COR-L47 (cell line): ENCODE results near the gene CD19.
"Not testable (repeated sequence)": the region's sequence is repeated elsewhere in the genome, so short reads cannot be mapped to it uniquely, and the experiment has no call there.

Experiments used
- DNase-seq: peaks from one replicate; lab custom pipeline; 2025; lab: John Stamatoyannopoulos, UW

The CD19 gene

DNA sequence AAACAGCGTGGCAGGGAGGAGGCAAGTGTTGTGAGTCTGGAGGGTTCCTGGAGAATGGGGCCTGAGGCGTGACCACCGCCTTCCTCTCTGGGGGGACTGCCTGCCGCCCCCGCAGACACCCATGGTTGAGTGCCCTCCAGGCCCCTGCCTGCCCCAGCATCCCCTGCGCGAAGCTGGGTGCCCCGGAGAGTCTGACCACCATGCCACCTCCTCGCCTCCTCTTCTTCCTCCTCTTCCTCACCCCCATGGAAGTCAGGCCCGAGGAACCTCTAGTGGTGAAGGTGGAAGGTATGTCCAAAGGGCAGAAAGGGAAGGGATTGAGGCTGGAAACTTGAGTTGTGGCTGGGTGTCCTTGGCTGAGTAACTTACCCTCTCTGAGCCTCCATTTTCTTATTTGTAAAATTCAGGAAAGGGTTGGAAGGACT, at the start of gene CD19:
Gene CD19, plus strand, starts transcription at position 171 of the 425 bp plus-strand sequence. Its CDS starts 30 bp downstream, at position 201.
- no peak for DNase-seq

DNA sequence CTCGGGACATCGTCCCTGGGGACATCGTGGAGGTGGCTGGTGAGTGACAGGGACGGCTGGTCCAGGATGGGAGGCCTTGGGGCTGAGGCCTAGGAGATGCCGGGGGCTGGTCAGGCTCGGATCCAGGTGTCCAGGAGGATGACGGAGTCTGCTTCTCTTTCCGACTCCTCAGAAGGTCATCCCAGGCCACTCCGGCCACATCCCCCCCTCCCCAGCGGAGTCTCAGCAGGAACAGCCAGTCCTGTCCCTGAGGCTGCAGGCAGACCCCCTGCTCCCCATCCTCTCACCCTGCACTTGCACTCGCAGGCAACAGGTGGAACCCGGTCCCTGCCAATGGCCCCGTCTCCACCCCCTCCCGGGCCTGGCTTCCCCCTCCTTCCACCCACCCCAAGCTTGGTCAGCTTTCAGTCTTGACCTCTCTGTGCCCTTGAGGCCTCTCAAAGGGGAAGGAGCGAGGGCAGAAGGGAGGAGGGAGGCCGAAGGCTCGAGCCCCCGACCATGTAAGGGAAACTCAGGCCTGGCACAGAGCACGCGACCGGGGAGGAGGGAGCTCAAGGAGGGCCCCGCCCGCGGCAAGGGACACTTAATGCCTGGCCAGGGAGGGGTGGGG, 49.1 kb upstream of the CD19 start:
- no peak for DNase-seq

DNA sequence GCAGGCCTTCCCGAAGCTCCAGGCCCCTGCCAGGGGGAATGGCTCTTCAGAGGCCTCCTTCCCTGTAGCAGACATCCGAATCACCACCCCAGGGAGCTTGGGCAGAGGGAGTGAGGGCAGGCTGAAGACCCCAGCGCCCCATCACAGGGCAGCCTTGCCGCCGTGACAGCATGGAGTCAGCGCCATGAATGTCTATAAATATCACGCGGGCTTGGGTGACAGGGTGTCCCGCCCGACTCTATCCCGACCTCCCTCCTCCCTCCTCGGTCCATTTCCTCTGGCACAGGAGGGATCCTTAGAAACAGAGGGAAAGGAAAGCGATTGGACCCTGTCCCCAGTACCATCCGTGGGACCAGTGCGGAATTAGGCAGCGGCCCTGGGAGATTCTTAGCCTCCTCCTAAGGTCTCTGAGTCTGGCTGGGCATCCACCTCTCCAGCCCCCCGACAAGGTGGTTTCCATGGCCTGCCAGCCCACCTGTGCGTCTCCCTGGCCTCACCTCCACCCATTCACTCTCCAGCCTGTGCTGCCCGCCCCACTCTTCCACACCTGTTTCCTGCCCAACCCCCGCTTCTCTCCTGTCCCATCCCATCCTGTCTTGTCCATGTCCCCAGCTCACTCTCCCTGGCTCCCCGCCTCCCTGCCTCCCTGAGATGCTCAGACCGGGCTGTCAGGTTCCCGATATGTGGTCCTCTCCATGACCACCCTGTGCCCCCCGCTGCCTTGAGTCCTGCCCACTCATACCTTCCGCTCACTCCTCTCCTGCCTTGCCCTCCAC, 48.4 kb upstream of the CD19 start:
- no peak for DNase-seq

DNA sequence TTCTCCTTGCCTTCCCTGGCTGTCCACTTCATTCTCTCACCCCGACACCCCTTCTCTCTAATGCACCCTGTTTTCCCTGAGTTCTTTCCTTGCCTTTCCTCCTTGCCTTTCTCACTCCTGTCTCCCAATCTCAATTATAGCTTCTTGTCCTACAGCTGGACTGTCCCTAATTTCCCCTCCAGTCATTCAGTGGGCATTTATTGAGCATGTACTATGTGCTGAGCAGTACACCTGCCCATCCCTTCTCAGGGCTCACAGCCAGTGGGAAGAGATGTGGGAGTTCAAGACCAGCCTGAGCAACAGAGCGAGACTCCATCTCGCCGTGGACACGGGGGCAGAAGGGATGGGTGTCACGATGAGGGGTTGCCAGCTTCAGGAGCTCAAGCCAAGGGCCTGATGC, 47.7 kb upstream of the CD19 start:
- no peak for DNase-seq

DNA sequence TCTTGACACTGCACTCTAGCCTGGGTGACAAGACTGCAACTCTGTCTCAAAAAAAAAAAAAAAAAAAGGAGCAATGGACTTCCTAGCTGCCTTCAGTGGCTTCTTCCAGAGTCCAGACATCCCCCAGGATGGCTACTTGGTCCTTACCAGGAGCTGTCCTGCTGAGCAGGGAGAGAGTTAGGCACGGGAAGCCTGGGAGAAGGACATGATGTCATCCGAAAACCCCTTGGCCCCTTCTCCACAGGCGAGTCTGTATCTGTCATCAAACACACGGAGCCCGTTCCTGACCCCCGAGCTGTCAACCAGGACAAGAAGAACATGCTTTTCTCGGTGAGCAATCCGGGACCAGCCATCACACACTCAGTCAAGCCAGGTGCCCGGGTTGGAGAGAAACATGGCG, 44.8 kb upstream of the CD19 start:
- DNase-seq, result no peak

DNA sequence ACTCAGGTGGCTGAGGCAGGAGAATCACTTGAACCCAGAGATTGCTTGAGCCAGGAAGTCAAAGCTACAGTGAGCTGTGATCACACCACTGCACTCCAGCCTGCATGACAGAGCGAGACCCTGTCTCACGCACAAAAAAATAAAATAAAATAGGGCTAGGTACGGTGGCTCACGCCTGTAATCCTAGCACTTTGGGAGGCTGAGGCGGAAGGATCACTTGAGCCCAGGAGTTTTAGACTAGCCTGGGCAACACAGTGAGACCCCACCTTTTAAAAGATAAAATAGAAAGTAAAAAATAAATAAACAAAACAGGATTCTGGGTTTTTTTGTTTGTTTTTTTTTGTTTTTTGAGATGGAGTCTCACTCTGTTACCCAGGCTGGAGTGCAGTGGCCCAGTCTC, 41.4 kb upstream of the CD19 start:
- DNase-seq, result not testable (repeated sequence)

DNA sequence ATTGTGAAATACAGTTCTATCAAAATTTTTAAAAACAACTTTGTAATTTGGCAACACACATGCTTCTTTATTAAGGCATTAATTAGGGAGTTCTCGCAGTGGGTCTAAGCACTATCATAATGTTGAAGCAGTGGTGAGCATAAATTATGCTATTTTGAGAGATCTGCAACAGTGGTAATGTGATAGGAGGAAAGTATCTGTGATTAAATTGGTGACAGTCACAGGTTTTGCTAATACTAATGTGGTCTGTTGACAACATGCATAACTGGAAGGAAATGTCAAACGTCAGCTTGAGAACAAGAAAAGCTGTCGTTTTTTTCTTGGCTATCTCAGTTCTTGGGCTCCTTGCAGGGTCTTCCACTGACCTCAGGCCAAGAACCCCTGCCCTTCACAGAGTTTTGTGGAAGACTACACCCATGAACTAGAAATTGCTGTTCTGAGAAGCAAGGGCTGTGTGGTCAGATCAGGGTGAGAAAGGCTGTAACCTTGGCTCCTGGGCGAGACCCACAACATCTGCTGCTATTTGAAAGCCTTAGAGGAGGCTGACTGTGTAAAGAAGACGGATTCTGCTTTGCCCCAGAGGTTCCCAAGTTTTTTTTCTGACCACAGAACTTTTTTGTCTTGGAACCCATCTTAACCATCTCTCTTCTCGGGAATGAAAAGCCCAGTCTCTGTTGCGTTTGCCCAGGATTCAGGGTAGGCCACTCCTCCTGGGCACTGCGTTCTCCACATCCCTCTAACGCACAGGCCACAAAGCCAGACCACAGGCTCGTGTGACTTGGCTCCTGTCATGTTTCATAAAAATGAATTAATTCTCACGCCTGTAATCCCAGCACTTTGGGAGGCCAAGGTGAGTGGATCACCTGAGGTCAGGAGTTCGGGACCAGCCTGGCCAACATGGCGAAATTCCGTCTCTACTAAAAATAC, 39.5 kb upstream of the CD19 start:
- no peak for DNase-seq

DNA sequence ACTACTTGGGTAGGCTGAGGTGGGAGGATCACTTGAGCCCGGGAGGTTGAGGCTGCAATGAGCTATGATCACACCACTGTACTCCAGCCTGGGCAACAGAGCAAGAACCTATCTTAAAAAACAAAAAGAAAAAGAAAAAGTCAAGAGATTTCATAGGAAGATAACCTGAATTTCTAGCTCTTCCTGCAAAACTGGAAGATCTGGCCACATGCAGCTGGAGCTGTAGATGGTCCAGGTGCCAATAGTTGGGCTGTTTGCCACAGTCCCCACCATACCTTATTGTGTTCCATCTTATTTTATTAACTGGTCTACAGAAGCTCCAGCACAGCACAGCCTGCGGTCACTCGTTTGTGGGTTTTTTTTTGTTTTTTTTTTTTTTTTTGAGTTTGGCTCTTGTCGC, 38.5 kb upstream of the CD19 start:
- DNase-seq, result no peak

DNA sequence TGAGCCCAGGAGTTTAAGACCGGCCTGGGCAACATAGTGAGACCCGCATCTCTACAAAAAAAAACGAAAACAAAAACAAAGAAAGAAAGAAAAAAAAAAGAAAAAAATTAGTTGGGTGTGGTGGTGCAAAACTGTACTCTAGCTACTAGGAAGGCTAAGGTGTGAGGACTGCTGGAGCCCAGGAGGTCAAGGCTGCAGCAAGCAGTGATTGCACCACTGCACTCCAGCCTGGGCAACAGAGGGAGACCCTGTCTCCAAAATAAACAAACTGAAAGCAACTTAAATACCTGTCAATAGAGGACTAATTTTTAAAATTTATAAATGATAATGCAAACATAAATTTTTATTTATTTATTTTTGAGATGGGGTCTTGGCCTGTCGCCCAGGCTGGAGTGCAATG, 36.2 kb upstream of the CD19 start:
- no peak for DNase-seq

DNA sequence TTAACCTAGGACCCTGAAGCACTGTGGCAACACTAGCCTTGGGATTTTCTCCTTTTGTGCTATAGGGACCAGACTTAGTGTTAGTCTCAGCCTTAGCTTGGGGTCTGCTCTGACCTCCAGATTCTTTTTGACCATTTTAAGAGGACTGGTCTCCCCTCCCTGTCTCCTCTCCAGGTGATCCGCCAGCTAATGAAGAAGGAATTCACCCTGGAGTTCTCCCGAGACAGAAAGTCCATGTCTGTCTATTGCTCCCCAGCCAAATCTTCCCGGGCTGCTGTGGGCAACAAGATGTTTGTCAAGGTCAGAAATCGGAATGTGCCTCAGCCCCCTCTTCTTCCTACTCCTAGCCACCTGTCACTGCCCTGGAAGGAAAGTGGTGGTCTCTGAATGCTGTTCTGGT, 33.9 kb upstream of the CD19 start:
- DNase-seq, result no peak

DNA sequence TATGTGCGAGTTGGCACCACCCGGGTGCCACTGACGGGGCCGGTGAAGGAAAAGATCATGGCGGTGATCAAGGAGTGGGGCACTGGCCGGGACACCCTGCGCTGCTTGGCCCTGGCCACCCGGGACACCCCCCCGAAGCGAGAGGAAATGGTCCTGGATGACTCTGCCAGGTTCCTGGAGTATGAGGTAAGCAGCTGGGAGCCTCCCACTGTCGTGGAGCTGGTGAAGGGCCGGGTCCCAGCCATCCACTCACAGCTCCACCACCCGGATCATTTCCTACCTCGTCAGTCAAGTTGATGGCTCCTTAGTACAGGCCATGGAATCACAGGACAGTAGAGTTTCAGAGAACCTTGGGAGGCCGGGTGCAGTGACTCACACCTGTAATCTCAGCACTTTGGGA, 33.5 kb upstream of the CD19 start:
- no peak for DNase-seq

DNA sequence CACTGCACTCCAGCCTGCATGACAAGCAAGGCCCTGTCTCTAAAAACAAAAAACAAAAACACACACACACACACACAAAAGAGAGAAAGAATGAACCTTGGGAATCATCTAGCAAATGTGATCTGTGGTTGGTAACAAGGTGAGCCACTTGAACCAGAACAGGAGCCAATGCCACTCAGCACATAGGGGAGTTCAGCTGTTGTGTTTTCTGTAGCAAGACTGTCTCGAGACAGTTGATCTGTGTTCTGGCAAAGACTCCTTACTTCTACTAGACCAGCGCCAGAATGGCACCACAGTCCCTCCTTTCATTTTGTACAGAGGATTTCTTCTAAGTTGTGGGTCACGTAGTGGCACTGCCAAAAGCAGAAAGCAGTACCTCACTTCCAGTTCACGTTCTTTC, 32.8 kb upstream of the CD19 start:
- DNase-seq, result no peak

DNA sequence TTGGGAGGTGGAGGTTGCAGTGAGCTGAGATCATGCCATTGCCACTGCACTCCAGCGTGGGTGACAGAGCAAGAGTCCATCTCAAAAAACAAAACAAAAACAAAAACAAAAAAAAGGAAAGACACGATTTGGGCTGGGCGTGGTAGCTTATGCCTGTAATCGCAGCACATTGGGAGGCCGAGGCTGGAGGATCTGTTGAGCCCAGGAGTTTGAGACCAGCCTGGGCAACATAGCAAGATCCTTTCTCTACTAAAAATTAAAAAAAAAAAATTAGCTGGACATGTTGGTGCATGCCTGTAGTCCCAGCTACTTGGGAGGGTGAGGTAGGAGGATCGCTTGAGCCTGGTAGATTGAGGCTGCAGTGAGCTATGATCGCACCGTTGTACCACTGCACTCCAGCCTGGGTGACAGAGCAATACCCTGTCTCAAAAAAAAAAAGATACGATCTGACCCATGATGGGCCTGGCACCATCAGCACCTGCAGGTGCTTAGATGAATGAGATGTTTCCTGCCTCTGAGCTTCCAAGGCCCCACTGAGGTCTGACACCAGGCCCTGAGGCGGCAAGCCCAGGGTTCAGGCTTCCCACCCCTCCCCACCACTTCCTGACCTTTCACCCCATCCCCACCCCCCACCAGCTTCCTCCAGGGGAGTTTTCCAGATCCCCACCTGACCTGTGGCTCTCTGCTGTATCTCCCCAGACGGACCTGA, 31.7 kb upstream of the CD19 start:
- DNase-seq, result no peak

DNA sequence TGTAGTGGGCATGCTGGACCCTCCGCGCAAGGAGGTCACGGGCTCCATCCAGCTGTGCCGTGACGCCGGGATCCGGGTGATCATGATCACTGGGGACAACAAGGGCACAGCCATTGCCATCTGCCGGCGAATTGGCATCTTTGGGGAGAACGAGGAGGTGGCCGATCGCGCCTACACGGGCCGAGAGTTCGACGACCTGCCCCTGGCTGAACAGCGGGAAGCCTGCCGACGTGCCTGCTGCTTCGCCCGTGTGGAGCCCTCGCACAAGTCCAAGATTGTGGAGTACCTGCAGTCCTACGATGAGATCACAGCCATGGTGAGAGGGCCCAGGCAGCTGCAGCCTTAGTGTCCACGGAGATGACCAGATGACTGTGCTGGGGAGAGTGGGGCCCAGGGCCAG, 31.2 kb upstream of the CD19 start:
- DNase-seq, result no peak

DNA sequence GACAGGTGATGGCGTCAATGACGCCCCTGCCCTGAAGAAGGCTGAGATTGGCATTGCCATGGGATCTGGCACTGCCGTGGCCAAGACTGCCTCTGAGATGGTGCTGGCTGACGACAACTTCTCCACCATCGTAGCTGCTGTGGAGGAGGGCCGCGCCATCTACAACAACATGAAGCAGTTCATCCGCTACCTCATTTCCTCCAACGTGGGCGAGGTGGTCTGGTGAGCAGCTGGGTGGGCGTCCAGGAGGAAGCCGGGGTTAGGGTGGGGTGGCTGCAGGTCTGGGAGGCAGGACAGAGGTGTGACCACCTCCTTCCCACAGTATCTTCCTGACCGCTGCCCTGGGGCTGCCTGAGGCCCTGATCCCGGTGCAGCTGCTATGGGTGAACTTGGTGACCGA, 29.9 kb upstream of the CD19 start:
- DNase-seq, result no peak

DNA sequence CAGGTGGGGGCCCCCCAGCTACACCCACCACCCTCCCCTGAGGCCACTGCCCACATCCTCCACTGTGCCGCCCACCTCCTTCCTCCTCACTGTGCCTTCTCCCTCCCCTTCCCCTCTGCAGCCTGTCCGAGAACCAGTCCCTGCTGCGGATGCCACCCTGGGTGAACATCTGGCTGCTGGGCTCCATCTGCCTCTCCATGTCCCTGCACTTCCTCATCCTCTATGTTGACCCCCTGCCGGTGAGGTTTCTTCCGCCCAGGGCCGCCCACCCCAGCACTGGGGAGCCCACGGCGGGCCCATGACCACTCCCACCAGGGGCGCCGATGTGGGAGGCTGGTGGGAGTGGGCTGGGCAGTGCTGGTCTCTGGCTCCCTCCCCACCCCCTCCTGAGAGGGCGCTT, 28.9 kb upstream of the CD19 start:
- no peak for DNase-seq

DNA sequence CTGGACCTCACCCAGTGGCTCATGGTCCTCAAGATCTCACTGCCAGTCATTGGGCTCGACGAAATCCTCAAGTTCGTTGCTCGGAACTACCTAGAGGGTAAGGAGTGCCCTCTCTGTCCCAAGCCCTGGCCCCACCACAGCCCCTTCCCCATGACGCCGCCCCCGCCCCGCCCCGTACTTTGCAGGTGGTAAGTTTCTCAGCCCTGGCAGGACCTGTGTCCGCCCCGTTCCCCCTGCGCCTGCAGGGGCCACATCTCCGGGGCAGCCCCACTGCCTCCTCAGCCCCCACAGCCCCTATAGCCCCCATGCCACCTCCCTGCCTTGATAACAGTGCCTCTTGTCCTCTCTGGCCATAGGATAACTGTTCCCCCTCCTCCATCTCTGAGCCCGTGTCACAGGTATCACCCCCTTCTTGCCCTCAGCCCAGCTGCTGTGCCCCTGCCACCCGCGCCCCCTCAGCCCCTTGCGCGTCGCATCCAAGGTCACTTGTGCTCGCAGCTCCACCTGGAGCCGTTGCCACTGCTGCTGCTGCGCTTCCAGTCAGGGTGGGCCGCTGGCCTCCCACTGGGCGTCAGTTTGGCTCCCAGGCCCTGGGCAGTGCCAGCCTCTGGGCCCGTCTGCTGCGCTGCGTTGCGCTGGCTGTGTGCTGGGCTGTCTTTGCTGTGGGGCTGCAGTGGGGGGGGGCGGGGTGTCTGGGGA, 28.3 kb upstream of the CD19 start:
- no peak for DNase-seq

DNA sequence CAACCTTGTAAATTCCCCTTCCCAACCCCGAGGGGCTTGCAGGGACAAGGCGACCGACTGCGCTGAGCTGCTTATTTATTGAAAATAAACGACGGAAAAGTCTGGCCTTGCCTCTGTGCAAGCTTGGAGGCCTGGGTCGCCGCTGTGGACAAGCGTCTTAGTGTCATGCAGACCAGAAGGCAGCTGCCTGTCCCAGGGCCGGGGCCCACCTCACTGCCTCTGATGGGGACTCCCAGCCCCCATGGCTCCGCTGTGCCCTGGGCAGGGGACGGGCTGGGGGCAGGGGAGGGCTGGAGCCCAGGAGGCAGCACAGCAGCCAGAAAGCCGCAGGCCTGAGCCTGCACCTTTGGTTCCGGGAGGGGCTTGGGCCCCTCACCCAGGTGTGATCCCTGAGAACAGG, 27.4 kb upstream of the CD19 start:
- DNase-seq, result no peak

DNA sequence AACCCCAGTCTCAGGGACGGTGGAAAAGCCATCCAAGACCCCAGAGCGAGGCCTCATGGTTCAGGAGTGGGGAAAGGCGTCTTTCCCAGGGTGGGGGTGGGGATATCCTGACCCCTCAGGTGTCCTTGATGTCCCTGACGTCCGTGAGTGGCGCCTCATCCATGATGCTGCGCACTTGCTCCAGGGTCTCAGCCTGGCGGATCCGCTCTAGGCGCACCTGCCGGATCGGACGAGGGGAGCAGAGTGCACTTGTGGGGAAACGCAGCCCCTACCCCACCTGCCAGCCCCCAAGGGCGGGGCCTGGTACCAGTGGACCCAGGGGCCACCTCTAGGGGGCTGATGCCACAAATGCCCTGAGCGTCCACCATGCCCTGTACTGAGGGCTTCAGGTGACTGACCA, 26.9 kb upstream of the CD19 start:
- DNase-seq, result no peak

DNA sequence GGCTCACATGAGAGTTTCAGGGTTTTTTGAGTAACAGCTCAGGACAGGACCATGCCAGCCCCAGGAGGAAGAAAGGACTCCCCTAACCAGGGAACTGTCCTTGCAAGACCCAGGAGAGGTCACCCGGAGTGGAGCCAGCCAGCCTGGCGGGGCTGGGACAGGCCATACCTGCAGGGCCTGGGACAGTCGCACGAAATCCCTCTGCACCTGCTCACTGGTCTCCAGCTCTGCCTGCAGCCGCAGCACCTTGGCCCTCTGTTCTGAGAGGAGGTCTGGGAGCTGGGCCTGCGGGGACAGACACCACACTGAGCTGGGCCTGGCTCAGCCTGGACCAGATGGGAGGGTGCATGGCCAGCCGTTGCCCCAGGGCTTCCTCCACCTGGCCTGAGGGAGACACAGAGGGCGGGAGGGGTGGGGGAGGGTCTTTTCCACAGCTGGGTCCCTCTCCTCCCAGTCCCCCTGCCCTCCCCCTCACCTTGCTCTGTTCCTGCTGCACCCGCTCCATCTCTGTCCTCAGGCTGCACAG, 26.5 kb upstream of the CD19 start:
- no peak for DNase-seq

DNA sequence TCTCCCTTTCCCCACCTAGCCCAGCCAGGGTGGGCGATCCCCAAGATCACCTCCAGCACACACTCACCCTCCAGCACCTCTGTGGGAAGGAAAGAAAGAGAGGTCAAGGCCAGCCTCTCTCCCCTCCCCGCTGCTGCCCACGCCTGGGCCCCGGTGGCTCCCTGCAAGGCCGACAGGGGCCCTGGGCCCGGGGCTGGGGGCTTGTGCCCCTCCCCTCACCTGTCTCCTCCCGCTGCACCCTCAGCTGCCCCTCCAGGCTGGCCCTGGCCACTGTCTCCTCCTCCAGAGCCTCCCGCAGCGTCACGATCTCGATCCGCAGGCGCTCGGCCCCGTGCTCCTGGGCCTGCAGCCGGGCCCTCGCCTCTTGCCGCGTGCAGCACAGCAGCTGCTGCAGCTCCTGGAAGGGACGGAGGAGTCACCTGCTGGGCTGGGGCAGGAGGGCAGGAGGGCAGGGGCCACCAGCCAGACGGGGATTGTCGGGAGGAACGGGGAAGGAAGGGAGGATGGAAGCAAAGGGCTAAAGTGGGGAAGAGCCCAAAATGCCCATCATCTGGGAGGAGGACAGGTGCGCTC, 25.9 kb upstream of the CD19 start:
- DNase-seq, result no peak
